Measurements from ENCODE around the gene OR2T5. TPM values are rescaled to one million over a fixed set of nuclear protein-coding genes. Genes with fewer than 3 reads are reported as not detected.

OR2T5 gene
- total and polyA plus RNA-seq, 2 of the 4 experiments (the other 2 are of a cell fraction) = not detected

DNA sequence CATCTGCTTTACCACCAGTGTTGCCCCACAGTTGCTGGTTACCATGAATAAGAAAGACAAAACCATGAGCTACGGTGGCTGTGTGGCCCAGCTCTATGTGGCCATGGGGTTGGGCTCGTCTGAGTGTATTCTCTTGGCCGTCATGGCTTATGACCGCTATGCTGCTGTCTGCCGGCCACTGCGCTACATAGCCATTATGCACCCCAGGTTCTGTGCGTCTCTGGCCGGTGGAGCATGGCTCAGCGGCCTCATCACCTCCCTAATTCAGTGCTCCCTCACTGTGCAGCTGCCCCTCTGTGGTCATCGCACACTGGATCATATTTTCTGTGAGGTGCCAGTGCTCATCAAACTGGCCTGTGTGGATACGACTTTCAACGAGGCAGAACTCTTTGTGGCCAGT is 33.5 kb downstream of the OR2T5 start:
- Histone ChIP-seq H4K91ac (ENCODE audit: insufficient read depth, low read depth, low read length) (no peak overlapping the region), H3K4me2 (ENCODE audit: low read depth, low read length) (no peak overlapping the region), H3K9me3 (ENCODE audit: control insufficient read depth, insufficient read depth, low read length) (peaks cover 12% of the 10 kb centered on the region; the same call in 1 of the 2 replicates), H3K27ac (ENCODE audit: insufficient read depth, low read length) (no peak overlapping the region), H2AK5ac (ENCODE audit: low read depth, low read length) (no peak overlapping the region), H2BK120ac (ENCODE audit: low read depth, low read length) (no peak overlapping the region), H2AFZ (replicated peaks; ENCODE audit: low read length, poor library complexity) (no peak overlapping the region), H2AK9ac (replicated peaks; ENCODE audit: low read depth, low read length, poor library complexity) (no peak overlapping the region), H3K27me3 (ENCODE audit: control insufficient read depth, insufficient read depth, low read length) (no peaks in the 10 kb centered on the region), H4K20me1 (ENCODE audit: insufficient read depth, low read length) (no peaks in the 10 kb centered on the region), H3K14ac (replicated peaks; ENCODE audit: low read depth, low read length) (no peak overlapping the region), H2BK15ac (ENCODE audit: low read depth, low read length) (no peak overlapping the region), H2BK20ac (ENCODE audit: low read depth, low read length) (no peak overlapping the region), H4K8ac (ENCODE audit: low read depth in 2 of 2, low read length in 2 of 2) (no peak overlapping the region), H3K18ac (ENCODE audit: low read depth, low read length) (no peak overlapping the region), H3K9ac (ENCODE audit: low read depth, low read length) (no peak overlapping the region), H3K4ac (ENCODE audit: low read depth, low read length) (no peak overlapping the region), H2BK5ac (ENCODE audit: low read depth, low read length, poor library complexity, severe bottlenecking) (no peak overlapping the region), H3K79me1 (ENCODE audit: low read depth in 1 of 2, low read length in 2 of 2) (no peaks in the 10 kb centered on the region), H4K5ac (ENCODE audit: low read depth, low read length) (no peak overlapping the region), H3K4me1 (ENCODE audit: control insufficient read depth, insufficient read depth, low read length) (no peaks in the 10 kb centered on the region), H3K9me1 (ENCODE audit: insufficient read depth, low read length) (no peaks in the 10 kb centered on the region), H3K23ac (ENCODE audit: low read depth, low read length) (no peak overlapping the region), H3K56ac (ENCODE audit: extremely low read depth, insufficient read depth, low read length) (no peak overlapping the region), H3K36me3 (ENCODE audit: control insufficient read depth, insufficient read depth, low read length) (no peaks in the 10 kb centered on the region), H3K4me3 (ENCODE audit: insufficient read depth, low read depth, low read length) (no peak overlapping the region)
- dilution Hi-C loops (cut with HindIII; ENCODE audit: low sequenced_read_pairs, unreplicated experiment) = no loop called here
- intact Hi-C loops (cut with micrococcal nuclease) = no loop called here
- DNase-seq (no peak), ATAC-seq (ENCODE audit: low read depth) (no peak)
- BruUV-seq (replicated peaks) = no TSS peak
- CTCF ChIA-PET = no interaction called here
- 66% methylated on average over 10 of the region's 12 CpGs; no CpG with 5 or more reads in 1 of the 2 experiments for WGBS, 2 experiments (ENCODE audit: extremely low coverage in 2 of 2, insufficient read length in 1 of 2)
- no peak for TF ChIP-seq CHD1 (IDR thresholded peaks at IDR 0.05; ENCODE audit: low read depth, low read length)
- TF ChIP-seq MXI1 (IDR thresholded peaks at IDR 0.05; ENCODE audit: borderline replicate concordance, low read depth, low read length) = no peak
- TF ChIP-seq RAD21 (IDR thresholded peaks at IDR 0.05; ENCODE audit: low read length) = no peak
- TF ChIP-seq RCOR1 (IDR thresholded peaks at IDR 0.05; ENCODE audit: insufficient replicate concordance, low read length) = no peak
- no peak for TF ChIP-seq RFX5 (IDR thresholded peaks at IDR 0.05; ENCODE audit: low read depth, low read length)
- no peak for TF ChIP-seq SMC3 (IDR thresholded peaks at IDR 0.05; ENCODE audit: low read depth, low read length)
- no peak for TF ChIP-seq POLR2A (IDR thresholded peaks at IDR 0.05; ENCODE audit: low read depth, low read length)
- TF ChIP-seq CEBPB (IDR thresholded peaks at IDR 0.05; ENCODE audit: low read depth, low read length) = no peak
- TF ChIP-seq, protein P1, sequence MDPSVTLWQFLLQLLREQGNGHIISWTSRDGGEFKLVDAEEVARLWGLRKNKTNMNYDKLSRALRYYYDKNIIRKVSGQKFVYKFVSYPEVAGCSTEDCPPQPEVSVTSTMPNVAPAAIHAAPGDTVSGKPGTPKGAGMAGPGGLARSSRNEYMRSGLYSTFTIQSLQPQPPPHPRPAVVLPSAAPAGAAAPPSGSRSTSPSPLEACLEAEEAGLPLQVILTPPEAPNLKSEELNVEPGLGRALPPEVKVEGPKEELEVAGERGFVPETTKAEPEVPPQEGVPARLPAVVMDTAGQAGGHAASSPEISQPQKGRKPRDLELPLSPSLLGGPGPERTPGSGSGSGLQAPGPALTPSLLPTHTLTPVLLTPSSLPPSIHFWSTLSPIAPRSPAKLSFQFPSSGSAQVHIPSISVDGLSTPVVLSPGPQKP (IDR thresholded peaks at IDR 0.05; ENCODE audit: borderline replicate concordance, low read depth, low read length) = no peak
- TF ChIP-seq FOS (IDR thresholded peaks at IDR 0.05; ENCODE audit: low read depth, low read length) = no peak
- no peak for TF ChIP-seq MAFK (IDR thresholded peaks at IDR 0.05; ENCODE audit: low read depth, low read length)
- TF ChIP-seq MAZ (IDR thresholded peaks at IDR 0.05; ENCODE audit: borderline replicate concordance, low read depth, low read length) = no peak
- TF ChIP-seq, protein P2, sequence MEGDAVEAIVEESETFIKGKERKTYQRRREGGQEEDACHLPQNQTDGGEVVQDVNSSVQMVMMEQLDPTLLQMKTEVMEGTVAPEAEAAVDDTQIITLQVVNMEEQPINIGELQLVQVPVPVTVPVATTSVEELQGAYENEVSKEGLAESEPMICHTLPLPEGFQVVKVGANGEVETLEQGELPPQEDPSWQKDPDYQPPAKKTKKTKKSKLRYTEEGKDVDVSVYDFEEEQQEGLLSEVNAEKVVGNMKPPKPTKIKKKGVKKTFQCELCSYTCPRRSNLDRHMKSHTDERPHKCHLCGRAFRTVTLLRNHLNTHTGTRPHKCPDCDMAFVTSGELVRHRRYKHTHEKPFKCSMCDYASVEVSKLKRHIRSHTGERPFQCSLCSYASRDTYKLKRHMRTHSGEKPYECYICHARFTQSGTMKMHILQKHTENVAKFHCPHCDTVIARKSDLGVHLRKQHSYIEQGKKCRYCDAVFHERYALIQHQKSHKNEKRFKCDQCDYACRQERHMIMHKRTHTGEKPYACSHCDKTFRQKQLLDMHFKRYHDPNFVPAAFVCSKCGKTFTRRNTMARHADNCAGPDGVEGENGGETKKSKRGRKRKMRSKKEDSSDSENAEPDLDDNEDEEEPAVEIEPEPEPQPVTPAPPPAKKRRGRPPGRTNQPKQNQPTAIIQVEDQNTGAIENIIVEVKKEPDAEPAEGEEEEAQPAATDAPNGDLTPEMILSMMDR (conservative IDR thresholded peaks at IDR 0.05; ENCODE audit: low read depth, low read length) = no peak
- no peak for TF ChIP-seq NFE2L2 (IDR thresholded peaks at IDR 0.05; ENCODE audit: low read depth, low read length)
- in situ Hi-C loops (cut with MboI; ENCODE audit: low sequenced_read_pairs) = no loop called here
- POLR2A ChIA-PET (ENCODE audit: unreplicated experiment) = no interaction called here
